Prostate gland (tissue), 2 donors: ENCODE results near the gene RPL27A. TPM values are rescaled to one million over a fixed set of nuclear protein-coding genes. Genes with fewer than 3 reads are reported as not detected.

ENCODE experiments used
- DNase-seq: peaks from one replicate; pipeline ENCODE4 v3.0.0-alpha.2; 2019; ENCODE audit warnings: low spot score
- H3K27ac ChIP-seq, 2 donors: fragments of 200-600 bp; sonication (generic); 2 replicates each; pipeline ENCODE4 v1.5.1; 2017 to 2019
- H3K27me3 ChIP-seq: fragments of 200-600 bp; sonication (generic); replicated peaks from 2 replicates; pipeline ENCODE4 v1.5.1; 2019; ENCODE audit not compliant: insufficient read depth
- H3K36me3 ChIP-seq, 2 donors: fragments of 200-600 bp; sonication (generic); 1 replicate in 1 of 2; 2 replicates in 1 of 2; pipeline versions ENCODE4 v1.5.1 to v1.8.1; 2017 to 2019
- H3K4me1 ChIP-seq: fragments of 200-600 bp; sonication (generic); replicated peaks from 2 replicates; pipeline ENCODE4 v1.5.1; 2019
- H3K4me3 ChIP-seq, 2 donors: fragments of 200-600 bp; sonication (generic); 2 replicates each; pipeline ENCODE4 v1.5.1; 2017 to 2019
- H3K9me3 ChIP-seq: fragments of 200-600 bp; sonication (generic); 2 replicates; pipeline ENCODE4 v1.5.1; 2017
- POLR2A ChIP-seq: fragments of 450-650 bp; IDR thresholded peaks from one replicate; pipeline ENCODE4 v1.6.1; 2016; ENCODE audit warnings: antibody characterized with exemption, mild to moderate bottlenecking
- POLR2AphosphoS5 ChIP-seq: sonication (generic); formaldehyde crosslinking; IDR thresholded peaks from one replicate; pipeline ENCODE4 v1.6.1; 2017; ENCODE audit warnings: antibody characterized with exemption
- WGBS: methylation state at CpG from one replicate; pipeline ENCODE4 v1.1.5; 2018; 5-methylcytosine and 5-hydroxymethylcytosine counted together
- intact Hi-C: fragments of 100-400 bp; cut with DNase I; formaldehyde crosslinking; loops from one replicate; pipeline ENCODE4 v1.14.2; 2022
- total RNA-seq, 2 donors: library from RNA; depleted of rRNA; stranded (reverse); fragments of >200 nt; gene quantifications; one replicate each; pipeline ENCODE4 v1.1.0, GENCODE V29; 2016
- TF ChIP-seq, protein P1 (sequence below), 4 experiments: fragments of 200-600 bp in 2 of 4; fragments of 450-650 bp in 2 of 4; sonication (generic) in 2 of 4; IDR thresholded peaks; 1 replicate in 3 of 4; 2 replicates in 1 of 4; pipeline ENCODE4 v1.5.1; 2016 to 2019; ENCODE audit warnings: antibody characterized with exemption in 4 of 4, mild to moderate bottlenecking in 2 of 4, moderate library complexity in 2 of 4

Gene RPL27A
- total RNA-seq, 2 donors from 2014 or later: 693 to 1,360 TPM

GRCh38 chr11:8709002-8709672 is 26.5 kb downstream of the RPL27A start:
- H3K36me3 ChIP-seq: no peaks in the 10 kb centered on the region
- DNase-seq: peak; percentile 77
- TF ChIP-seq, protein P1, sequence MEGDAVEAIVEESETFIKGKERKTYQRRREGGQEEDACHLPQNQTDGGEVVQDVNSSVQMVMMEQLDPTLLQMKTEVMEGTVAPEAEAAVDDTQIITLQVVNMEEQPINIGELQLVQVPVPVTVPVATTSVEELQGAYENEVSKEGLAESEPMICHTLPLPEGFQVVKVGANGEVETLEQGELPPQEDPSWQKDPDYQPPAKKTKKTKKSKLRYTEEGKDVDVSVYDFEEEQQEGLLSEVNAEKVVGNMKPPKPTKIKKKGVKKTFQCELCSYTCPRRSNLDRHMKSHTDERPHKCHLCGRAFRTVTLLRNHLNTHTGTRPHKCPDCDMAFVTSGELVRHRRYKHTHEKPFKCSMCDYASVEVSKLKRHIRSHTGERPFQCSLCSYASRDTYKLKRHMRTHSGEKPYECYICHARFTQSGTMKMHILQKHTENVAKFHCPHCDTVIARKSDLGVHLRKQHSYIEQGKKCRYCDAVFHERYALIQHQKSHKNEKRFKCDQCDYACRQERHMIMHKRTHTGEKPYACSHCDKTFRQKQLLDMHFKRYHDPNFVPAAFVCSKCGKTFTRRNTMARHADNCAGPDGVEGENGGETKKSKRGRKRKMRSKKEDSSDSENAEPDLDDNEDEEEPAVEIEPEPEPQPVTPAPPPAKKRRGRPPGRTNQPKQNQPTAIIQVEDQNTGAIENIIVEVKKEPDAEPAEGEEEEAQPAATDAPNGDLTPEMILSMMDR (IDR thresholded peaks at IDR 0.05): no peak
- TF ChIP-seq POLR2AphosphoS5: peak; percentile 86
- no peak for TF ChIP-seq POLR2A
- intact Hi-C loops: loop anchor here (2.0 kb wide), 2 partner anchors 60 to 100 kb away; no protein-coding TSS in a partner anchor
- no peak overlapping the region for H3K4me3 ChIP-seq
- peak overlapping the region; percentile 72 to 90 for H3K27ac ChIP-seq
- no peaks in the 10 kb centered on the region for H3K9me3 ChIP-seq
- H3K4me1 ChIP-seq: peaks cover 4% of the 10 kb centered on the region
- WGBS: 12% methylated on average over 12 of the region's 12 CpGs
- no peaks in the 10 kb centered on the region for H3K27me3 ChIP-seq

GRCh38 chr11:8709777-8710176 is 27.2 kb downstream of the RPL27A start:
- Histone ChIP-seq H3K4me1 (peaks cover 4% of the 10 kb centered on the region), H3K36me3 (no peaks in the 10 kb centered on the region)

DNA sequence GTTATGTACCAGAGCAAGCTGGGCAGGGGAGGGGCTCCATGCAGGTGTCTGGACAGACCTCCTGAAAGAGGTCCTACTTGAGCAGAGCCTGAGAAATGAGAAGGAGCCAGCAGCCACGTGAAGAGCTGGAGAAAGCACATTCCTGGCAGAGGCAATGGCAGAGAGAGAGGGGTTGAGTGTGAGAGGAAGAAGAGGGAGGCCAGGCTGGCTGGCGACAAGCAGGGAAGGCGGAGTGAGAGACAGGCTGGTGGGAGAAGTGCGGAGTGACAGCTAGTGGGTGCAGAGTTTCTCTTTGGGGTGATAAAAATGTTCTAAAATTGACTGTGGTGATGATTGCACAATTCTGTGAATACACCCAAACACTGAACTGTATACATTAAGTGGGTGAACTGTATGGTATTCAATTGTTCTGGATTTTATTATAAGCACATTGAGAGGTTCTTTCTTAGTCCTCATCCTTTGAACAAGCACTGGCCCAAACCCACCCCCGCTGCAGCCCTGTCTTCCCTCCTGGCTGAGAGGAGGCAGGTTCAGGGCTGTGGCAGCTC is 29.4 kb downstream of the RPL27A start:
- no peak overlapping the region for H3K4me3 ChIP-seq
- no peak overlapping the region for H3K27ac ChIP-seq
- WGBS: 74% methylated on average over 5 of the region's 5 CpGs
- TF ChIP-seq POLR2A: no peak
- TF ChIP-seq, protein P1 (IDR thresholded peaks at IDR 0.05): no peak
- no peak for TF ChIP-seq POLR2AphosphoS5
- no peaks in the 10 kb centered on the region for H3K27me3 ChIP-seq
- H3K4me1 ChIP-seq: peaks cover 4% of the 10 kb centered on the region
- no peaks in the 10 kb centered on the region for H3K36me3 ChIP-seq
- no peaks in the 10 kb centered on the region for H3K9me3 ChIP-seq
- intact Hi-C loops: no loop called here
- DNase-seq: no peak

More at GRCh38 chr11:8709777-8710176, 27.2 kb downstream of the RPL27A start:
- H3K27ac ChIP-seq: peak overlapping the region; percentile 72 to 90
- TF ChIP-seq, protein P1 (IDR thresholded peaks at IDR 0.05): no peak
- TF ChIP-seq POLR2AphosphoS5: no peak
- TF ChIP-seq POLR2A: no peak
- H3K9me3 ChIP-seq: no peaks in the 10 kb centered on the region
- intact Hi-C loops: loop anchor here (2.0 kb wide), 2 partner anchors 59 to 99 kb away; no protein-coding TSS in a partner anchor
- H3K4me3 ChIP-seq: no peak overlapping the region
- no peak for DNase-seq
- WGBS: 83% methylated on average over 4 of the region's 4 CpGs
- H3K27me3 ChIP-seq: no peaks in the 10 kb centered on the region

- H3K4me3 ChIP-seq: no peak overlapping the region
- H3K36me3 ChIP-seq: no peaks in the 10 kb centered on the region
These were observed 29.9 kb downstream of the RPL27A start for GRCh38 chr11:8712506-8712905.

More at GRCh38 chr11:8712506-8712905, 29.9 kb downstream of the RPL27A start:
- peaks cover 10% of the 10 kb centered on the region for H3K4me1 ChIP-seq
- no peak overlapping the region for H3K27ac ChIP-seq
- intact Hi-C loops: no loop called here
- WGBS: 95% methylated on average over 12 of the region's 12 CpGs
- no peak for DNase-seq
- no peaks in the 10 kb centered on the region for H3K9me3 ChIP-seq
- TF ChIP-seq POLR2AphosphoS5 (no peak), POLR2A (no peak)
- TF ChIP-seq, protein P1 (IDR thresholded peaks at IDR 0.05): no peak
- H3K27me3 ChIP-seq: no peaks in the 10 kb centered on the region
